HCT116 (cell line): ENCODE data around the gene TNNC1. TPM values are rescaled to one million over a fixed set of nuclear protein-coding genes. Genes with fewer than 3 reads are reported as not detected.

Source experiments
- ATAC-seq: fragments of 200-7000 bp; cut with Tn5 transposase; 2 replicates; pipeline ENCODE4 v1.9.1; 2020; ENCODE audit warnings: mild to moderate bottlenecking, moderate library complexity
- BruUV-seq: library from RNA; stranded (reverse); fragments of 400-500 nt; replicated peaks from 2 replicates; lab custom pipeline; 2021; lab: Mats Ljungman, UMichigan
- CTCF ChIA-PET: fragments of 300-600 bp; sonication (Branson Sonifier 250); formaldehyde crosslinking; loops from one replicate; lab custom pipeline; 2021; ENCODE audit warnings: antibody characterized with exemption; lab: Charles Lee
- POLR2A ChIA-PET: fragments of 300-600, 350-600 bp; sonication (Branson Sonifier 250); formaldehyde crosslinking; loops from one replicate; lab custom pipeline; 2021; ENCODE audit warnings: antibody characterized with exemption; lab: Charles Lee
- RAD21 ChIA-PET, 2 experiments: fragments of 300-600 bp; sonication (Branson Sonifier 250); formaldehyde crosslinking; loops; one replicate each; lab custom pipeline; 2023; ENCODE audit warnings: low total read pairs in 2 of 2; ENCODE audit not compliant: uncharacterized antibody in 2 of 2, unreplicated experiment in 2 of 2, low non-redundant PET in 1 of 2; lab: Charles Lee
- DNase-seq: peaks from one replicate; pipeline ENCODE4 v3.0.0-alpha.2; 2010; ENCODE audit warnings: low read depth, low spot score
- H2AFZ ChIP-seq: fragments of 200-600 bp; shearing (Covaris generic), sonication (generic); 2 replicates; pipeline ENCODE4 v1.6.1; 2017; ENCODE audit warnings: low read depth, mixed run types, mixed read lengths, antibody characterized with exemption, low read length; ENCODE audit not compliant: poor library complexity, severe bottlenecking
- H3K27ac ChIP-seq: 2 replicates; pipeline ENCODE4 v1.5.1; 2012; ENCODE audit warnings: low read depth, low read length
- H3K27me3 ChIP-seq: fragments of 200-600 bp; sonication (generic); 2 replicates; pipeline ENCODE4 v1.6.1; 2016; ENCODE audit warnings: mixed run types, low read length, mixed read lengths; ENCODE audit not compliant: insufficient read depth
- H3K36me3 ChIP-seq, 2 experiments: fragments of 200-500 bp in 1 of 2; fragments of 200-600 bp in 1 of 2; sonication (Bioruptor generic) in 1 of 2; sonication (generic) in 1 of 2; 2 replicates each; pipeline versions ENCODE4 v1.5.1 to v1.6.1; 2014 to 2016; ENCODE audit warnings: low read length in 2 of 2, inconsistent platforms in 1 of 2, mixed read lengths in 1 of 2, mixed run types in 1 of 2; ENCODE audit not compliant: insufficient read depth in 2 of 2, control insufficient read depth in 1 of 2
- H3K4me1 ChIP-seq, 2 experiments: fragments of 200-600 bp in 1 of 2; sonication (generic) in 1 of 2; 2 replicates each; pipeline versions ENCODE4 v1.5.1 to v1.6.1; 2012 to 2017; ENCODE audit warnings: low read length in 2 of 2, inconsistent platforms in 1 of 2, mild to moderate bottlenecking in 1 of 2, mixed read lengths in 1 of 2, mixed run types in 1 of 2, moderate library complexity in 1 of 2; ENCODE audit not compliant: insufficient read depth in 2 of 2, control insufficient read depth in 1 of 2
- H3K4me2 ChIP-seq: fragments of 200-600 bp; sonication (generic); 2 replicates; pipeline ENCODE4 v1.6.1; 2017; ENCODE audit warnings: mixed run types, low read length, mixed read lengths
- H3K4me3 ChIP-seq, 2 experiments: fragments of 200-600 bp in 1 of 2; sonication (generic) in 1 of 2; replicated peaks in 1 of 2; 2 replicates each; pipeline ENCODE4 v1.5.1; 2011 to 2016; ENCODE audit warnings: low read length in 2 of 2, control low read depth in 1 of 2, low read depth in 1 of 2, mild to moderate bottlenecking in 1 of 2, mixed read lengths in 1 of 2, mixed run types in 1 of 2
- H3K79me2 ChIP-seq: fragments of 200-600 bp; sonication (generic); 2 replicates; pipeline ENCODE4 v1.6.1; 2017; ENCODE audit warnings: mild to moderate bottlenecking, mixed run types, low read length, moderate library complexity, mixed read lengths; ENCODE audit not compliant: insufficient read depth
- H3K9ac ChIP-seq: fragments of 200-600 bp; sonication (generic); 2 replicates; pipeline ENCODE4 v1.6.1; 2016; ENCODE audit warnings: low read length, mixed read lengths
- H3K9me2 ChIP-seq: fragments of 200-600 bp; sonication (generic), shearing (Covaris generic); 2 replicates; pipeline ENCODE4 v1.6.1; 2017; ENCODE audit warnings: mixed run types, mild to moderate bottlenecking, moderate library complexity; ENCODE audit not compliant: insufficient read depth
- H3K9me3 ChIP-seq, 2 experiments: fragments of 200-500 bp in 1 of 2; fragments of 200-600 bp in 1 of 2; sonication (Bioruptor generic) in 1 of 2; sonication (generic) in 1 of 2; 2 replicates each; pipeline ENCODE4 v1.6.1; 2014 to 2017; ENCODE audit warnings: low read length in 2 of 2, mixed read lengths in 2 of 2, inconsistent platforms in 1 of 2, low read depth in 1 of 2, mild to moderate bottlenecking in 1 of 2, mixed run types in 1 of 2, moderate library complexity in 1 of 2; ENCODE audit not compliant: control insufficient read depth in 1 of 2, insufficient read depth in 1 of 2
- H4K20me1 ChIP-seq: fragments of 200-600 bp; sonication (generic), shearing (Covaris generic); 2 replicates; pipeline ENCODE4 v1.6.1; 2017; ENCODE audit warnings: mixed run types, mild to moderate bottlenecking, moderate library complexity; ENCODE audit not compliant: insufficient read depth
- CTCF ChIP-seq, 3 experiments: fragments of 200-600 bp in 1 of 3; sonication (generic) in 1 of 3; IDR thresholded peaks in 2 of 3; conservative IDR thresholded peaks in 1 of 3; 2 replicates each; pipeline ENCODE4 v1.5.1; 2012 to 2017; ENCODE audit warnings: low read depth in 2 of 3, low read length in 2 of 3, antibody characterized with exemption in 1 of 3, borderline replicate concordance in 1 of 3, control low read depth in 1 of 3, mild to moderate bottlenecking in 1 of 3, mixed read lengths in 1 of 3, mixed run types in 1 of 3, moderate library complexity in 1 of 3; ENCODE audit not compliant: insufficient read depth in 1 of 3
- EGR1 ChIP-seq: IDR thresholded peaks from 2 replicates; pipeline ENCODE4 v1.6.1; 2012; ENCODE audit warnings: low read depth
- intact Hi-C: fragments of 100-400 bp; cut with micrococcal nuclease; formaldehyde crosslinking; loops from 2 replicates; pipeline ENCODE4 v1.10.0; 2022
- total RNA-seq: library from RNA; stranded (reverse); gene quantifications from one replicate; pipeline ENCODE4 v1.2.1, GENCODE V29; 2021; ENCODE audit not compliant: unreplicated experiment
- TF ChIP-seq, protein P1 (sequence below): IDR thresholded peaks from 2 replicates; pipeline ENCODE4 v1.6.1; 2011; ENCODE audit warnings: mild to moderate bottlenecking, low read length, moderate library complexity; ENCODE audit not compliant: insufficient replicate concordance; ENCODE audit errors: extremely low read depth

Gene TNNC1
- total RNA-seq, 1 experiment from 2014 or later = 2.2 TPM

DNA sequence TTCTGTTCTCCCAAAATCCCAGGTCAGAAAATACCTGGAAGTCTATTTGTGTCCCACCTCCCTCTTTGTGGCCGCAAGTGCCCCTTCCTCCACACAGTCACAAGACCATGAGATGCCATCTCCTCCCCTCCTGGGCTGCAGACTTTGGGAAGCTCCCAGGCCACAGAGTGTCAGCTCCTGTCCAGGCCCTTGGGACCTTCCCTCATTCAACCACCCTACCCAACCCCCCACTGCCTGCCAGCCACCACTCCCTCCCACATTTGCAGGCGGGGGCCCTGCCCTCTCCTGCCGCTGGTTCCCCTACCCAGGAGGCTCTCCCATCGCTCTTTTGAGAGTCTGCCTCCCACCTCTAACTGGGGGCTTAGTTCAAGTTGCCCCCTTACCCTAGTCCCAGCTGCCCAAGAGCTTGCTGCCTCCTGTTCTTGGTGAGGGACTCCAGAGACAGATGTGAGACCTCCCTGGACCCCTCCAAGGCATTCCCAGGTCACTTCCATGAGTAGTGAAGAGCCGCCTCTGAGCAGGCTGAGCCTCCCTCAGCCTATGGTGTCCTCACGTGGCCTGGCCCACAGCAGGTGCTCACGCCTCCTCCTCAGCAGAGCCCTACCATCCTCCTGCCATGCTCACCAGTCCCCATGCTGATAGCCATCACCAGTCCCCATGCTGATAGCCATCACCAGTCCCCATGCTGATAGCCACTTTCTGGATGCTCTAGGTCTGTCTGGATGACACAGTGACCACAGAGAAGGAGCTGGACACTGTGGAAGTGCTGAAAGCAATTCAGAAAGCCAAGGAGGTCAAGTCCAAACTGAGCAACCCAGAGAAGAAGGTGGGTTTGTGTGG is 25.4 kb upstream of the TNNC1 start (continued):
- TF ChIP-seq, protein P1, sequence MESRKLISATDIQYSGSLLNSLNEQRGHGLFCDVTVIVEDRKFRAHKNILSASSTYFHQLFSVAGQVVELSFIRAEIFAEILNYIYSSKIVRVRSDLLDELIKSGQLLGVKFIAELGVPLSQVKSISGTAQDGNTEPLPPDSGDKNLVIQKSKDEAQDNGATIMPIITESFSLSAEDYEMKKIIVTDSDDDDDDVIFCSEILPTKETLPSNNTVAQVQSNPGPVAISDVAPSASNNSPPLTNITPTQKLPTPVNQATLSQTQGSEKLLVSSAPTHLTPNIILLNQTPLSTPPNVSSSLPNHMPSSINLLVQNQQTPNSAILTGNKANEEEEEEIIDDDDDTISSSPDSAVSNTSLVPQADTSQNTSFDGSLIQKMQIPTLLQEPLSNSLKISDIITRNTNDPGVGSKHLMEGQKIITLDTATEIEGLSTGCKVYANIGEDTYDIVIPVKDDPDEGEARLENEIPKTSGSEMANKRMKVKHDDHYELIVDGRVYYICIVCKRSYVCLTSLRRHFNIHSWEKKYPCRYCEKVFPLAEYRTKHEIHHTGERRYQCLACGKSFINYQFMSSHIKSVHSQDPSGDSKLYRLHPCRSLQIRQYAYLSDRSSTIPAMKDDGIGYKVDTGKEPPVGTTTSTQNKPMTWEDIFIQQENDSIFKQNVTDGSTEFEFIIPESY = no peak
- no peak for TF ChIP-seq EGR1

GRCh38 chr3:52477796-52478095 is 23.9 kb upstream of the TNNC1 start:
- H3K27ac ChIP-seq = no peak overlapping the region
- H3K4me2 ChIP-seq = no peak overlapping the region
- H3K9me2 ChIP-seq = no peaks in the 10 kb centered on the region
- H4K20me1 ChIP-seq = no peaks in the 10 kb centered on the region
- no peak overlapping the region for H3K4me3 ChIP-seq
- no peak for TF ChIP-seq CTCF (IDR thresholded peaks at IDR 0.05 in 2 of 3, conservative IDR thresholded peaks at IDR 0.05 in 1 of 3; ENCODE audit: borderline replicate concordance in 1 of 3, insufficient read depth in 1 of 3, low read depth in 2 of 3, low read length in 2 of 3)
- TF ChIP-seq, all 23 proteins: peak for 0
- Histone ChIP-seq H2AFZ (no peak overlapping the region), H3K9ac (no peak overlapping the region), H3K36me3 (peaks cover 52 to 55% of the 10 kb centered on the region in 2 experiments; a peak in 3 of 4 replicates), H3K4me1 (no peaks in the 10 kb centered on the region), H3K9me3 (no peaks in the 10 kb centered on the region), H3K27me3 (no peaks in the 10 kb centered on the region), H3K79me2 (peaks cover 3% of the 10 kb centered on the region; the same call in 1 of the 2 replicates)
- no TSS peak for BruUV-seq
- RAD21 ChIA-PET = no interaction called here
- POLR2A ChIA-PET = no interaction called here
- DNase-seq (no peak), ATAC-seq (no peak)
- CTCF ChIA-PET = no interaction called here
- intact Hi-C loops = loop anchor here (10.0 kb wide), 1 partner anchor 597 kb away; no protein-coding TSS in a partner anchor
